Measurements from ENCODE around the gene SLC7A11.

DNA sequence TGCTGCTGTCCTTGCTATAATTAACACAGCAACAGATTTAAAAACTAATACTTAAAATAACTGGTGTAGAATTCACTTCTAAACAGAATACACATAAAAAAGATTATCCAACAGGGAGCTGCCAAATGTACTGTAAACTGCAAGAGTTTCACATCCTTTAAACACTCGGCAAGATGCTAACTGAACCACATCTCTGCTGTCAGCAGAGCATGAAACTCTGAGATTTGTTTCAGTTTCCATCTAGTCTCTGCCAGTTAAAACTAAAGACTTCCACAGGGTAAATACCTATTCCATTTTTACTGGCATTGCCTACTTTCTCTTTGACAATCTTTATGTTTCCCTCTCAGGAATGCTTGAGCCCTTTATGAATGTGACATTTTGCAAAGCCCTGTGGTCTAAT, 127.7 kb downstream of the SLC7A11 start:
- TF ChIP-seq POLR2A (IDR thresholded peaks at IDR 0.05; ENCODE audit: low read depth, low read length) (no peak), CTCF (conservative IDR thresholded peaks at IDR 0.05; ENCODE audit: low read depth, low read length) (no peak), CEBPB (IDR thresholded peaks at IDR 0.05; ENCODE audit: low read depth, low read length) (no peak), RAD21 (IDR thresholded peaks at IDR 0.05; ENCODE audit: low read length) (no peak), FOS (IDR thresholded peaks at IDR 0.05; ENCODE audit: low read depth, low read length) (no peak), RCOR1 (IDR thresholded peaks at IDR 0.05; ENCODE audit: insufficient replicate concordance, low read length) (no peak), NFE2L2 (IDR thresholded peaks at IDR 0.05; ENCODE audit: low read depth, low read length) (no peak), USF2 (IDR thresholded peaks at IDR 0.05; ENCODE audit: low read depth, low read length) (no peak)

Measured in IMR-90 (cell line).